H1 (cell line): ENCODE measurements around the gene ITIH4. TPM values are rescaled to one million over a fixed set of nuclear protein-coding genes. Genes with fewer than 3 reads are reported as not detected.

Experiments used
- ASH2L ChIP-seq: fragments of 200-600, 300-600 bp; sonication (generic); IDR thresholded peaks from one replicate; pipeline ENCODE4 v1.7.1; 2017; ENCODE audit warnings: low read length
- CBX8 ChIP-seq: fragments of 300-800, 300-1000 bp; sonication (generic); IDR thresholded peaks from 2 replicates; pipeline ENCODE4 v1.7.1; 2016; ENCODE audit warnings: low read depth, low read length, borderline replicate concordance
- RAD21 ChIP-seq, 2 experiments: IDR thresholded peaks in 1 of 2; conservative IDR thresholded peaks in 1 of 2; 2 replicates each; pipeline ENCODE4 v1.6.1; 2011; ENCODE audit warnings: low read depth in 2 of 2, low read length in 2 of 2, improper control_type of control experiment in 1 of 2, inconsistent platforms in 1 of 2, mild to moderate bottlenecking in 1 of 2, moderate library complexity in 1 of 2
- polyA plus RNA-seq, 7 experiments: library from polyadenylated mRNA; depleted of rRNA in 3 of 7; stranded (reverse) in 5 of 7; unstranded in 2 of 7; fragments of >200 nt in 5 of 7; fragments of 200-250 nt in 2 of 7; gene quantifications; 1 replicate in 5 of 7; 2 replicates in 1 of 7; 4 replicates in 1 of 7; pipeline versions ENCODE4 v1.2.1 to v1.2.3, GENCODE V29; 2011 to 2013; ENCODE audit warnings: missing spikeins in 2 of 7, mixed read lengths in 2 of 7
- total RNA-seq: library from RNA; stranded (reverse); fragmentation: NEBNext Ultra II Directional; extraction: Animal tissue kit (Norgen Biotek cat#: 25700); gene quantifications from 2 replicates; pipeline ENCODE4 v1.2.1, GENCODE V29; 2021

ITIH4 gene
- total and polyA plus RNA-seq, 2 of the 8 experiments (the other 6 are each of a cell fraction or from before 2014, with no cell fraction given) = 3.4 to 3.7 TPM

DNA sequence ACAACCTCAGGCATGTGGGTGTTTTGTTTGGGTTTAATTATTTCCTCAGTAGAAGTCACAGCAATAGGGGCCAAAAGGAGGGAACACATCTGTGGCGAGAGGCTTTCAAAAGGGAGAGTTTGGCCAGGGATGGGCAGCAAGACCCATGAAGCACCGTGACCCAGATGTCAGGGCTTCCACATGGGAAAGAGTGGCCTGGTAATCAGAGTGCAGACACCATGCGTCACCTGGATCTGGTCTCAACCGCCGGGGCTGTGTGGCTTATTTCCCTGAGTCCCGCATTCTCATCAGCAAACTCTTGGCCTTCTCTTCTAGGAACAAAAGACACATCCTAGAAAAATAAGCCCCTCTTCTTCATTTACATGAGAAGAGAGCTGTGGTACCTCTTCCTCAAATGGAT is 16.8 kb upstream of the ITIH4 start (continued):
- TF ChIP-seq CBX8 (no peak), RAD21 (IDR thresholded peaks at IDR 0.05 in 1 of 2, conservative IDR thresholded peaks at IDR 0.05 in 1 of 2; ENCODE audit: low read depth in 2 of 2, low read length in 2 of 2) (no peak), ASH2L (no peak)
